Omental fat pad (tissue), 4 donors: ENCODE measurements around the gene EGFL7. TPM values are rescaled to one million over a fixed set of nuclear protein-coding genes. Genes with fewer than 3 reads are reported as not detected.

ENCODE experiments used
- ATAC-seq: fragments of 150-250 bp; one replicate; pipeline ENCODE4 v1.9.1; 2016; ENCODE audit warnings: mild to moderate bottlenecking, moderate library complexity; ENCODE audit not compliant: low FRiP score
- DNase-seq: peaks from one replicate; pipeline ENCODE4 v3.0.0-alpha.2; 2019; ENCODE audit warnings: low spot score
- CTCF ChIP-seq, 3 donors: fragments of 450-650 bp; IDR thresholded peaks; one replicate each; pipeline ENCODE4 v1.5.1; 2016 to 2017; ENCODE audit warnings: antibody characterized with exemption in 3 of 3, mild to moderate bottlenecking in 3 of 3, moderate library complexity in 2 of 3
- total RNA-seq, 4 donors: library from RNA; depleted of rRNA; stranded (reverse); fragments of >200 nt; gene quantifications; one replicate each; pipeline ENCODE4 v1.1.0, GENCODE V29; 2016

EGFL7 gene
- total RNA-seq, 4 donors from 2014 or later = 50.6 to 274 (median 145) TPM

- no peak for DNase-seq
- no peak for TF ChIP-seq CTCF (IDR thresholded peaks at IDR 0.05)
- no peak for ATAC-seq
Measured at GRCh38 chr9:136678034-136678433, 15.3 kb downstream of the EGFL7 start.

GRCh38 chr9:136678624-136679023, 15.9 kb downstream of the EGFL7 start:
- TF ChIP-seq CTCF (IDR thresholded peaks at IDR 0.05) = no peak
- ATAC-seq = no peak
- DNase-seq = no peak

- TF ChIP-seq CTCF (IDR thresholded peaks at IDR 0.05) = no peak
- DNase-seq (peak; percentile 35), ATAC-seq (peak; percentile 65)
Measured at GRCh38 chr9:136679431-136679941, 16.8 kb downstream of the EGFL7 start.

- DNase-seq (no peak), ATAC-seq (no peak)
- TF ChIP-seq CTCF (IDR thresholded peaks at IDR 0.05) = no peak
Measured at GRCh38 chr9:136681029-136681428, 18.3 kb downstream of the EGFL7 start.

- ATAC-seq (no peak), DNase-seq (no peak)
- no peak for TF ChIP-seq CTCF (IDR thresholded peaks at IDR 0.05)
Measured at GRCh38 chr9:136681945-136682699, 19.4 kb downstream of the EGFL7 start.

GRCh38 chr9:136682710-136683109, 20.0 kb downstream of the EGFL7 start:
- no peak for DNase-seq
- no peak for ATAC-seq
- no peak for TF ChIP-seq CTCF (IDR thresholded peaks at IDR 0.05)

- ATAC-seq (no peak), DNase-seq (no peak)
- no peak for TF ChIP-seq CTCF (IDR thresholded peaks at IDR 0.05)
Measured at GRCh38 chr9:136683173-136683745, 20.5 kb downstream of the EGFL7 start.
